Common myeloid progenitor, CD34-positive (primary cell): ENCODE measurements around the gene ITGAV.

Experiments used
- CTCF ChIA-PET: fragments of 350-600 bp; sonication (Branson Sonifier 250); formaldehyde crosslinking; loops from one replicate; lab custom pipeline; 2021; ENCODE audit warnings: antibody characterized with exemption; lab: Charles Lee
- POLR2A ChIA-PET: fragments of 350-600 bp; sonication (Branson Sonifier 250); formaldehyde crosslinking; loops from one replicate; lab custom pipeline; 2021; ENCODE audit warnings: antibody characterized with exemption; lab: Charles Lee
- DNase-seq, 3 donors: peaks; one replicate each; pipeline versions ENCODE4 v3.0.0 to v3.0.0-alpha.2; 2013
- H3K27ac ChIP-seq, 2 experiments: 1 replicate in 1 of 2; 2 replicates in 1 of 2; pipeline ENCODE4 v1.7.0; 2013; ENCODE audit warnings: inconsistent platforms in 2 of 2, low read length in 2 of 2, mild to moderate bottlenecking in 2 of 2, low read depth in 1 of 2, moderate library complexity in 1 of 2; ENCODE audit not compliant: severe bottlenecking in 2 of 2, insufficient read depth in 1 of 2, poor library complexity in 1 of 2
- H3K27me3 ChIP-seq, 5 experiments: replicated peaks in 2 of 5; 1 replicate in 3 of 5; 2 replicates in 2 of 5; pipeline versions ENCODE4 v1.6.1 to v1.7.0; 2013; ENCODE audit warnings: low read length in 4 of 5, mild to moderate bottlenecking in 2 of 5, moderate library complexity in 2 of 5, inconsistent platforms in 1 of 5; ENCODE audit not compliant: insufficient read depth in 5 of 5, control insufficient read depth in 4 of 5
- H3K36me3 ChIP-seq, 4 experiments: 1 replicate in 2 of 4; 2 replicates in 2 of 4; pipeline versions ENCODE4 v1.6.1 to v1.7.0; 2013; ENCODE audit warnings: low read length in 3 of 4, control low read depth in 1 of 4, mild to moderate bottlenecking in 1 of 4; ENCODE audit not compliant: control insufficient read depth in 4 of 4, insufficient read depth in 4 of 4
- H3K4me1 ChIP-seq, 4 experiments: 1 replicate in 3 of 4; 2 replicates in 1 of 4; pipeline versions ENCODE4 v1.6.1 to v1.7.1; 2013; ENCODE audit warnings: low read length in 3 of 4, mild to moderate bottlenecking in 3 of 4, control low read depth in 1 of 4, inconsistent platforms in 1 of 4, moderate library complexity in 1 of 4; ENCODE audit not compliant: control insufficient read depth in 4 of 4, insufficient read depth in 4 of 4; ENCODE audit errors: control extremely low read depth in 1 of 4
- H3K4me3 ChIP-seq, 7 experiments: 1 replicate in 4 of 7; 2 replicates in 3 of 7; pipeline versions ENCODE4 v1.5.1 to v1.7.0; 2013; ENCODE audit warnings: mild to moderate bottlenecking in 7 of 7, low read length in 6 of 7, moderate library complexity in 6 of 7, inconsistent platforms in 2 of 7, low read depth in 2 of 7, control low read depth in 1 of 7; ENCODE audit not compliant: insufficient read depth in 4 of 7, control insufficient read depth in 1 of 7; ENCODE audit errors: extremely low read depth in 1 of 7
- H3K9me3 ChIP-seq, 5 experiments: 1 replicate in 4 of 5; 2 replicates in 1 of 5; pipeline versions ENCODE4 v1.6.1 to v1.7.1; 2013; ENCODE audit warnings: low read length in 4 of 5, mild to moderate bottlenecking in 2 of 5, inconsistent platforms in 1 of 5, low read depth in 1 of 5, moderate library complexity in 1 of 5; ENCODE audit not compliant: control insufficient read depth in 4 of 5, insufficient read depth in 2 of 5; ENCODE audit errors: control extremely low read depth in 1 of 5
- WGBS: methylation state at CpG from one replicate; pipeline ENCODE4 v1.1.5; 2013; ENCODE audit not compliant: insufficient coverage; 5-methylcytosine and 5-hydroxymethylcytosine counted together

ITGAV gene

DNA sequence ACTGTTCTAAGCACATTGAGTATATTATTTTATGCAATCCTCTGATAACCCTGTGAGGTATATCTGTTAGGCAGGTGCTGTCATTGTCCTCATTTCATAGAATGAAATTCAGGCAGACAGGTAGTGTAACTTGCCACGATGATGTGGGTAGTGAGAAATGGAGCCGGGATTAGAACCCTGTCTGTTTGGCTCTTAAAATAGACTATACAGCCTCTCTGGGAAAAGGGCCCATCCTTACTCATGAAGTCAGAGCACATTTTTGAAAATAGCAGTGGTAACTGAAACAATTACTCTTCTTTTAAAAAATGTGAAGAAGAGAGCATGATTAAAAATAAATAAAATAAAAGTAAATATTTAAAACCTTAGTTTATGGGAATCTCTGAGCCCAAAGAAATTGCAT lies 127.0 kb downstream of the ITGAV start:
- WGBS, result 100% methylated on average over 1 of the region's 2 CpGs
- POLR2A ChIA-PET, result no interaction called here
- Histone ChIP-seq H3K4me3 (no peak overlapping the region), H3K9me3 (no peaks in the 10 kb centered on the region), H3K4me1 (no peaks in the 10 kb centered on the region), H3K36me3 (no peaks in the 10 kb centered on the region), H3K27me3 (no peaks in the 10 kb centered on the region), H3K27ac (no peak overlapping the region)
- CTCF ChIA-PET, result no interaction called here
- no peak for DNase-seq

GRCh38 chr2:186717320-186718007 lies 127.6 kb downstream of the ITGAV start:
- Histone ChIP-seq H3K4me1 (no peaks in the 10 kb centered on the region), H3K27me3 (no peaks in the 10 kb centered on the region), H3K4me3 (no peak overlapping the region), H3K9me3 (no peaks in the 10 kb centered on the region), H3K36me3 (no peaks in the 10 kb centered on the region), H3K27ac (no peak overlapping the region)
- CTCF ChIA-PET, result interaction anchor here (0.9 kb wide), 1 partner anchor 12 kb away, joined by 3 read pairs; no protein-coding TSS in a partner anchor
- DNase-seq, result no peak
- POLR2A ChIA-PET, result no interaction called here
- WGBS, result 96% methylated on average over 3 of the region's 3 CpGs

GRCh38 chr2:186718122-186718521 lies 128.3 kb downstream of the ITGAV start:
- WGBS, result 97% methylated on average over 3 of the region's 3 CpGs
- H3K4me1 ChIP-seq, result no peaks in the 10 kb centered on the region
- H3K27ac ChIP-seq, result no peak overlapping the region
- ChIA-PET CTCF (interaction anchor here (0.9 kb wide), 1 partner anchor 11 kb away, joined by 3 read pairs; no protein-coding TSS in a partner anchor), POLR2A (no interaction called here)
- H3K36me3 ChIP-seq, result no peaks in the 10 kb centered on the region
- no peak for DNase-seq
- no peaks in the 10 kb centered on the region for H3K9me3 ChIP-seq
- no peaks in the 10 kb centered on the region for H3K27me3 ChIP-seq
- H3K4me3 ChIP-seq, result no peak overlapping the region

DNA sequence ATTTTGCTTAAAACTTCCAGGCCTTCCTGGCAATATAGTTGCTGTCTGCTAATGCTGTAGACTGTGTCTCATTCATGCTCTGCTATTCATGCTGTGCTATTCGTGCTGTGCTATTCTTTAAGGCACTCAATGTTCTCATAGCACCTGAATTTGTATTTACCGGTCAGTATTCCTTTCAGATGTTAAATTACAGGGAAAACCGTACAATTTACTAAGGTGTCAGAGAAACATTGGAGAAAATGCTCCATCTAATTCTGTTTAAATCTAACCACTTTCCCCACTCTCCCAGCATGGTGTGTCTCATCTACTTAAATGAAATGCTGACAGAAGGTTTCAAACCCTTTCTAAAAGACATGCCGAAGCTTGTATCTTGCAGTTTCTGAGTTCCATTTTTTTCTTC lies 129.0 kb downstream of the ITGAV start:
- no peak for DNase-seq
- 96% methylated on average over 3 of the region's 4 CpGs for WGBS
- no peaks in the 10 kb centered on the region for H3K27me3 ChIP-seq
- no peaks in the 10 kb centered on the region for H3K9me3 ChIP-seq
- CTCF ChIA-PET, result no interaction called here
- H3K27ac ChIP-seq, result no peak overlapping the region
- H3K36me3 ChIP-seq, result no peaks in the 10 kb centered on the region
- no peak overlapping the region for H3K4me3 ChIP-seq
- H3K4me1 ChIP-seq, result no peaks in the 10 kb centered on the region
- POLR2A ChIA-PET, result no interaction called here

DNA sequence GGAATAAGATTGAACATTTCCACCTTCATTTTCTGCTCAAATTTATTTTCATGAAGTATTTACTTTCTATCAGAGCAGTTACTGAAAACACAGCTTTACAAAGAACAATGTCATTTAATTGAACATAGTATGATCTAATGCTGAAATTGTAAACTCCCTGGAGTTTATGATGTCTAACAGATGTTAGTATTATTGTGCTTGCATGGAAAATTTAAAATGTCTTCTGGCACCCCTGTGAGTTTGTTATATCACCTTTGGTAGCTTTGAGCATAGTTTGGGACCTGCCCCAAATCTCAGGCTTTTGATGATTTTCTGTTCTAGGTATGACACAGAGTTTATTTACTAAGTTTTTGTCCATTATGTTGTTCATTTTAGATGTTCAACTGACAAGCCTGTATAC lies 132.1 kb downstream of the ITGAV start:
- POLR2A ChIA-PET, result no interaction called here
- no peaks in the 10 kb centered on the region for H3K27me3 ChIP-seq

GRCh38 chr2:186724736-186725135 lies 134.9 kb downstream of the ITGAV start:
- H3K9me3 ChIP-seq, result peaks cover 0 to 3% (median 0%) of the 10 kb centered on the region in 5 experiments
- H3K4me3 ChIP-seq, result no peak overlapping the region
- no peak overlapping the region for H3K27ac ChIP-seq
- WGBS, result 85% methylated on average over 4 of the region's 7 CpGs
- no peaks in the 10 kb centered on the region for H3K27me3 ChIP-seq
- no peaks in the 10 kb centered on the region for H3K36me3 ChIP-seq
- ChIA-PET POLR2A (no interaction called here), CTCF (no interaction called here)
- H3K4me1 ChIP-seq, result no peaks in the 10 kb centered on the region
- DNase-seq, result no peak

More for the DNA sequence above, 132.1 kb downstream of the ITGAV start:
- CTCF ChIA-PET, result no interaction called here
- no peak overlapping the region for H3K27ac ChIP-seq
- no peak for DNase-seq
- H3K36me3 ChIP-seq, result no peaks in the 10 kb centered on the region
- peaks cover 0 to 3% (median 0%) of the 10 kb centered on the region in 5 experiments for H3K9me3 ChIP-seq
- H3K4me3 ChIP-seq, result no peak overlapping the region
- no peaks in the 10 kb centered on the region for H3K4me1 ChIP-seq

- no peak for DNase-seq
- Histone ChIP-seq H3K27me3 (no peaks in the 10 kb centered on the region), H3K9me3 (peaks cover 0 to 3% (median 0%) of the 10 kb centered on the region in 5 experiments), H3K27ac (no peak overlapping the region), H3K4me1 (no peaks in the 10 kb centered on the region), H3K36me3 (no peaks in the 10 kb centered on the region), H3K4me3 (no peak overlapping the region)
- WGBS, result no CpG with 5 or more reads among the region's 1 CpG
- POLR2A ChIA-PET, result interaction anchor here (0.6 kb wide), 1 partner anchor 12 kb away, joined by 8 read pairs; no protein-coding TSS in a partner anchor
- CTCF ChIA-PET, result interaction anchor here (1.2 kb wide), 1 partner anchor 11 kb away, joined by 3 read pairs; no protein-coding TSS in a partner anchor
Measured at GRCh38 chr2:186725783-186726182, 135.9 kb downstream of the ITGAV start.
